H1 (cell line): ENCODE data around the gene CDC42EP4. TPM values are rescaled to one million over a fixed set of nuclear protein-coding genes. Genes with fewer than 3 reads are reported as not detected.

ENCODE experiments used
- RBBP5 ChIP-seq: IDR thresholded peaks from 2 replicates; pipeline ENCODE4 v1.7.1; 2012; ENCODE audit warnings: low read depth, mild to moderate bottlenecking, inconsistent platforms, low read length, moderate library complexity, borderline replicate concordance
- SAP30 ChIP-seq: fragments of 300-600 bp; sonication (generic); IDR thresholded peaks from 2 replicates; pipeline ENCODE4 v1.7.1; 2012; ENCODE audit warnings: low read length, moderate library complexity, mild to moderate bottlenecking, inconsistent platforms; ENCODE audit not compliant: insufficient read depth, insufficient replicate concordance
- SP4 ChIP-seq: IDR thresholded peaks from 2 replicates; pipeline ENCODE4 v1.6.1; 2012; ENCODE audit warnings: low read length, inconsistent platforms
- SUZ12 ChIP-seq: fragments of 200-600 bp; sonication (generic); IDR thresholded peaks from 2 replicates; pipeline ENCODE4 v1.6.1; 2012; ENCODE audit warnings: mild to moderate bottlenecking, inconsistent platforms, low read length, moderate library complexity, mixed read lengths
- TAF1 ChIP-seq: IDR thresholded peaks from 2 replicates; pipeline ENCODE4 v1.6.1; 2011; ENCODE audit warnings: mild to moderate bottlenecking, low read depth, low read length
- TBP ChIP-seq: IDR thresholded peaks from 2 replicates; pipeline ENCODE4 v1.6.1; 2011; ENCODE audit warnings: low read depth, low read length, improper control_type of control experiment
- polyA plus RNA-seq, 7 experiments: library from polyadenylated mRNA; depleted of rRNA in 3 of 7; stranded (reverse) in 5 of 7; unstranded in 2 of 7; fragments of >200 nt in 5 of 7; fragments of 200-250 nt in 2 of 7; gene quantifications; 1 replicate in 5 of 7; 2 replicates in 1 of 7; 4 replicates in 1 of 7; pipeline versions ENCODE4 v1.2.1 to v1.2.3, GENCODE V29; 2011 to 2013; ENCODE audit warnings: missing spikeins in 2 of 7, mixed read lengths in 2 of 7
- total RNA-seq: library from RNA; stranded (reverse); fragmentation: NEBNext Ultra II Directional; extraction: Animal tissue kit (Norgen Biotek cat#: 25700); gene quantifications from 2 replicates; pipeline ENCODE4 v1.2.1, GENCODE V29; 2021
- TF ChIP-seq, protein P1 (sequence below): IDR thresholded peaks from 2 replicates; pipeline ENCODE4 v1.6.1; 2011; ENCODE audit warnings: low read length, improper control_type of control experiment
- TF ChIP-seq, protein P2 (sequence below): fragments of 300-600 bp; sonication (generic); IDR thresholded peaks from 2 replicates; pipeline ENCODE4 v1.7.1; 2012; ENCODE audit warnings: low read length, moderate library complexity, mild to moderate bottlenecking, inconsistent platforms; ENCODE audit not compliant: insufficient replicate concordance

Gene CDC42EP4
- total and polyA plus RNA-seq, 2 of the 8 experiments (the other 6 are each of a cell fraction or from before 2014, with no cell fraction given), result 8.8 to 12.6 TPM

DNA sequence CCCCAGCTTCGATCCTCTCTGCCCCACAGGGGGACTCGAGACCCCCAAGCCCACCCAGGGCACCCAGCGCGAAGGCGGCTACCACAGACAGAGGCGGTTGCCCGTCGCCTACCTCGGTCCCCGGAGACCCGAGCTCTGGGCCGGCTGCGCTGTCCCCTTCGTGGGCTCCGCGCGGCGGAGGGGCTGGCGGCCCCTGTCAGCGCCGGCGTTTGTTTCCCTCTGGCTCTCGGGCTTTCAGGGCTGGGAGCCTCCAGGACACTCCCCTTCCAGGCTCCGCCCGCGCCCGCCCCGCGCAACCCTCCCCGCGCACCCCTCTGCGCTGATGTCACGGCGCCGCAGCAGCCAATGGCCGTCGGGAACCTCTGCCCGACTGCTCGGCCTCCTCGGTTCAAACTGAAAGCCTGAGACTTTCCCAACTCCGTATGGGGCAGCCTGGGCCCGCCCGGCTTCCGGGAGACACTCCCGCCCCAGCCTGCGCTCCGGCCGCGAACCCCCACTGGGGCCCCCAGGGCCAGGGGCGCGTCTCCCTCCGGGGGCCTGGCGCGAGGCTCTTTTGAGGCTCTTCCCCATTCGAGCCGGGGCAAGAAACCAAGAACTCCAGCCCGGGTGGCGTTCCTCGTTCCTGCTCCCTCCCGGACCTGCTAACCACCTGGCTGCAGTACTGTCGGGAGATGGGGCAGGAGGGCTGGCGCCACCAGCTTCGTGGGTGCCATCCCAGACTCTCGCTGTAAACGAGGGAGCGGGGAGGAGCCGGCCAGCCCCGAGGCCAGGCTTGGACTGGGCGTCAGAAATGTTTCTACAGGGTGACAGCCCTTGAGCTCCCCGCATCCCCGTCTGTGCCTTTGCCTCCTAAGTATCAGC lies at the start of gene CDC42EP4 (continued):
- TF ChIP-seq, protein P1, sequence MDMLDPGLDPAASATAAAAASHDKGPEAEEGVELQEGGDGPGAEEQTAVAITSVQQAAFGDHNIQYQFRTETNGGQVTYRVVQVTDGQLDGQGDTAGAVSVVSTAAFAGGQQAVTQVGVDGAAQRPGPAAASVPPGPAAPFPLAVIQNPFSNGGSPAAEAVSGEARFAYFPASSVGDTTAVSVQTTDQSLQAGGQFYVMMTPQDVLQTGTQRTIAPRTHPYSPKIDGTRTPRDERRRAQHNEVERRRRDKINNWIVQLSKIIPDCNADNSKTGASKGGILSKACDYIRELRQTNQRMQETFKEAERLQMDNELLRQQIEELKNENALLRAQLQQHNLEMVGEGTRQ, result no peak
- TF ChIP-seq TAF1, result peak; percentile 37; the same call in 1 of the 2 replicates
- peak; percentile 34; the same call in 1 of the 2 replicates for TF ChIP-seq SUZ12
- TF ChIP-seq, protein P2, sequence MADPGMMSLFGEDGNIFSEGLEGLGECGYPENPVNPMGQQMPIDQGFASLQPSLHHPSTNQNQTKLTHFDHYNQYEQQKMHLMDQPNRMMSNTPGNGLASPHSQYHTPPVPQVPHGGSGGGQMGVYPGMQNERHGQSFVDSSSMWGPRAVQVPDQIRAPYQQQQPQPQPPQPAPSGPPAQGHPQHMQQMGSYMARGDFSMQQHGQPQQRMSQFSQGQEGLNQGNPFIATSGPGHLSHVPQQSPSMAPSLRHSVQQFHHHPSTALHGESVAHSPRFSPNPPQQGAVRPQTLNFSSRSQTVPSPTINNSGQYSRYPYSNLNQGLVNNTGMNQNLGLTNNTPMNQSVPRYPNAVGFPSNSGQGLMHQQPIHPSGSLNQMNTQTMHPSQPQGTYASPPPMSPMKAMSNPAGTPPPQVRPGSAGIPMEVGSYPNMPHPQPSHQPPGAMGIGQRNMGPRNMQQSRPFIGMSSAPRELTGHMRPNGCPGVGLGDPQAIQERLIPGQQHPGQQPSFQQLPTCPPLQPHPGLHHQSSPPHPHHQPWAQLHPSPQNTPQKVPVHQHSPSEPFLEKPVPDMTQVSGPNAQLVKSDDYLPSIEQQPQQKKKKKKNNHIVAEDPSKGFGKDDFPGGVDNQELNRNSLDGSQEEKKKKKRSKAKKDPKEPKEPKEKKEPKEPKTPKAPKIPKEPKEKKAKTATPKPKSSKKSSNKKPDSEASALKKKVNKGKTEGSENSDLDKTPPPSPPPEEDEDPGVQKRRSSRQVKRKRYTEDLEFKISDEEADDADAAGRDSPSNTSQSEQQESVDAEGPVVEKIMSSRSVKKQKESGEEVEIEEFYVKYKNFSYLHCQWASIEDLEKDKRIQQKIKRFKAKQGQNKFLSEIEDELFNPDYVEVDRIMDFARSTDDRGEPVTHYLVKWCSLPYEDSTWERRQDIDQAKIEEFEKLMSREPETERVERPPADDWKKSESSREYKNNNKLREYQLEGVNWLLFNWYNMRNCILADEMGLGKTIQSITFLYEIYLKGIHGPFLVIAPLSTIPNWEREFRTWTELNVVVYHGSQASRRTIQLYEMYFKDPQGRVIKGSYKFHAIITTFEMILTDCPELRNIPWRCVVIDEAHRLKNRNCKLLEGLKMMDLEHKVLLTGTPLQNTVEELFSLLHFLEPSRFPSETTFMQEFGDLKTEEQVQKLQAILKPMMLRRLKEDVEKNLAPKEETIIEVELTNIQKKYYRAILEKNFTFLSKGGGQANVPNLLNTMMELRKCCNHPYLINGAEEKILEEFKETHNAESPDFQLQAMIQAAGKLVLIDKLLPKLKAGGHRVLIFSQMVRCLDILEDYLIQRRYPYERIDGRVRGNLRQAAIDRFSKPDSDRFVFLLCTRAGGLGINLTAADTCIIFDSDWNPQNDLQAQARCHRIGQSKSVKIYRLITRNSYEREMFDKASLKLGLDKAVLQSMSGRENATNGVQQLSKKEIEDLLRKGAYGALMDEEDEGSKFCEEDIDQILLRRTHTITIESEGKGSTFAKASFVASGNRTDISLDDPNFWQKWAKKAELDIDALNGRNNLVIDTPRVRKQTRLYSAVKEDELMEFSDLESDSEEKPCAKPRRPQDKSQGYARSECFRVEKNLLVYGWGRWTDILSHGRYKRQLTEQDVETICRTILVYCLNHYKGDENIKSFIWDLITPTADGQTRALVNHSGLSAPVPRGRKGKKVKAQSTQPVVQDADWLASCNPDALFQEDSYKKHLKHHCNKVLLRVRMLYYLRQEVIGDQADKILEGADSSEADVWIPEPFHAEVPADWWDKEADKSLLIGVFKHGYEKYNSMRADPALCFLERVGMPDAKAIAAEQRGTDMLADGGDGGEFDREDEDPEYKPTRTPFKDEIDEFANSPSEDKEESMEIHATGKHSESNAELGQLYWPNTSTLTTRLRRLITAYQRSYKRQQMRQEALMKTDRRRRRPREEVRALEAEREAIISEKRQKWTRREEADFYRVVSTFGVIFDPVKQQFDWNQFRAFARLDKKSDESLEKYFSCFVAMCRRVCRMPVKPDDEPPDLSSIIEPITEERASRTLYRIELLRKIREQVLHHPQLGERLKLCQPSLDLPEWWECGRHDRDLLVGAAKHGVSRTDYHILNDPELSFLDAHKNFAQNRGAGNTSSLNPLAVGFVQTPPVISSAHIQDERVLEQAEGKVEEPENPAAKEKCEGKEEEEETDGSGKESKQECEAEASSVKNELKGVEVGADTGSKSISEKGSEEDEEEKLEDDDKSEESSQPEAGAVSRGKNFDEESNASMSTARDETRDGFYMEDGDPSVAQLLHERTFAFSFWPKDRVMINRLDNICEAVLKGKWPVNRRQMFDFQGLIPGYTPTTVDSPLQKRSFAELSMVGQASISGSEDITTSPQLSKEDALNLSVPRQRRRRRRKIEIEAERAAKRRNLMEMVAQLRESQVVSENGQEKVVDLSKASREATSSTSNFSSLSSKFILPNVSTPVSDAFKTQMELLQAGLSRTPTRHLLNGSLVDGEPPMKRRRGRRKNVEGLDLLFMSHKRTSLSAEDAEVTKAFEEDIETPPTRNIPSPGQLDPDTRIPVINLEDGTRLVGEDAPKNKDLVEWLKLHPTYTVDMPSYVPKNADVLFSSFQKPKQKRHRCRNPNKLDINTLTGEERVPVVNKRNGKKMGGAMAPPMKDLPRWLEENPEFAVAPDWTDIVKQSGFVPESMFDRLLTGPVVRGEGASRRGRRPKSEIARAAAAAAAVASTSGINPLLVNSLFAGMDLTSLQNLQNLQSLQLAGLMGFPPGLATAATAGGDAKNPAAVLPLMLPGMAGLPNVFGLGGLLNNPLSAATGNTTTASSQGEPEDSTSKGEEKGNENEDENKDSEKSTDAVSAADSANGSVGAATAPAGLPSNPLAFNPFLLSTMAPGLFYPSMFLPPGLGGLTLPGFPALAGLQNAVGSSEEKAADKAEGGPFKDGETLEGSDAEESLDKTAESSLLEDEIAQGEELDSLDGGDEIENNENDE, result no peak
- TF ChIP-seq TBP, result peak; percentile 50
- TF ChIP-seq RBBP5, result peak; percentile 20; the same call in 1 of the 2 replicates
- TF ChIP-seq SAP30, result no peak
- no peak for TF ChIP-seq SP4
